NK-92 treated with Interleukin-12 subunit alpha and Interleukin-12 subunit beta, amount 100 ng/mL, for 24 hours (cell line): ENCODE results near the gene SNRPD3.

Source experiments
- DNase-seq: peaks from one replicate; lab custom pipeline; 2025; lab: John Stamatoyannopoulos, UW

Gene SNRPD3

DNA sequence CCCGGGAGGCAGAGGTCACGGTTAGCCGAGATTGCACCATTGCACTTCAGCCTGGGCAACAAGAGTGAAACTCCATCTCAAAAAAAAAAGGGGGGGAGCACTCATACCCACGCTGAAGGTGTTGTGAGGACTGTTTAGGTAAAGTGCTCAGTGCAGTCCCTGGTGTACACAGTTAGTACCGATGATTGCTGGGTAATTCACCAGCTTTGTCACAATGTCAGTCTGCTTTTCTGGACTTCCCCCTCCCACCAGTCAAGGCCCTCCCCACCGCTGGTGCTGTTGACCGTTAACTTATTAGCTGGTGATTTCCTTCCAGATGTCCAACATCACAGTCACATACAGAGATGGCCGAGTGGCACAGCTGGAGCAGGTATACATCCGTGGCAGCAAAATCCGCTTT lies 11.9 kb downstream of the SNRPD3 start:
- no peak for DNase-seq

DNA sequence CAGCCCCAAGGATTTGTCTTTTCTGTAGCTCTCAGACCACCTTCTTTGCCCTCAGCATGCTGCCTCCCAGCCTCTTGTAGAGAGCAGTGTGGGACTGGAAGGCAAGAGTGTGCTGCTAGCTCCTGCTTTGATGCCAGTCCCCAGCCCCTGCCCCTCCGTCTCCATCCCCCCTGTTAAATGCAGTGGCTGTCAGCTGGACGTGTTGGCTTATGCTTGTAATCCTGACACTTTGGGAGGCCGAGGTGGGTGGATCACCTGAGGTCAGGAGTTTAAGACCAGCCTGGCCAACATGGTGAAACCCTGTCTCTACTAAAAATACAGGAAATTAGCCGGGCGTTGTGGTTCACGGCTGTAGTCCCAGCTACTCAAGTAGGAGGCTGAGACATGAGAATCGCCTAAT lies 15.5 kb downstream of the SNRPD3 start:
- no peak for DNase-seq

DNA sequence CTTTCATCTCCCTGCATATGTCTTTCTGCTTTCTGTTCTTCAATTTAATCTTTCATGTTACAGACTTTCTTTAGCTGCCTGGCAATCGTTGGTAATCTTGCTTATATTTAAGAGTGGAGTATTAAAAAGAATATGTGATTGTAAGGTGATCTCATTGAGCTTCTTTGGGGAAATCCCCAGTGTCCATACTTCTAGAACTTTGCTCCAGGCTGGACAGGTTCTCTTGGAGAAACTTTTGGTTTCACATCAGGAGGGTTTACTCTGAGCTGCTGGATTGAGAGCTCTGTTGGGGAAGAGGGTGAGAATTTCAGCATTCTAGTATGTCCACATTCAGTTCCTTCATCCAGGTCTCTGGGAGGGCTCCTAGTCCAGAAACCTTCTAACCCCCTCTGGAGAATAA lies 21.0 kb downstream of the SNRPD3 start:
- no peak for DNase-seq

DNA sequence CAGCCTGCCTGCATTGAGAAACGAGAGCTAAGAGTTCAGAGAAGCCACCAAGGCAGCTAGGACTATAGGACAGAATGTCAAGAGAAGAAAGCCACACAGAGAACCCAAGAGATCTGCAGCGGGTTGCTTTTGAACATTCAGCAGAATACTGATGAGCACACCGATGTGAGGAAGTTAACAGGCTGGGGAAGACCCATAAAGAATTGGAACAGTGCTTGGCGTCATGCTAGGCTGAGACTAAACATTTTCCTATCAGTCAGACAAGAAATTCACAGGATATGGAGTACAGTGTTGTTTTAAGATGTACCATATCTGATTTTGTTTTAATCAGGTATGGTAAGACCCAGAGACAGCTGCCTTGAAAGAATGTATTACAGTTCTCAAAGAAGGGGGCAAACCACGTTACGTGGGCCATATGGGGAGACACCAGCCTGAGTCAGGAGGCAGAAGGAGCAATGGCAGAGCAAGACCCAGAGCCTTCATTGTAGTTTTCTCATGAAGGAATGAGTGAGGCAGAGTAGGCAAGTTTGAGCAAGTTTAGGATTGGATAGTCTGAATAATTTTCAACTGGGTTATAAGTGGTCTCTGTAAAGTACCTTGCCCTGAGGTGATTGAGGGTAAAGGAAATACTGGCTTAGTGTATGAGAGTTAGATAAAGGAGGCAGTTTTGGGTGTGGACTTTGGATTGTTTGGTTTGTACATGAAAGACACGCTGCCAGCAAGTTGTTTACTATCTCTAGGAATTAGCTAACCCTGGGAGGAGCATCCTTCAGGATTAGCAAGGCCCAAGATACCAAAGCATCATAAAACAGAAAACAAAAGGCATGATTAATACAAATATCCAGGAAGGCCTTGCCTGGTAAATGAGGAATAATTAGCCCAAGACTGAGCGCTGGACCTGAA lies 22.8 kb downstream of the SNRPD3 start:
- DNase-seq = no peak

DNA sequence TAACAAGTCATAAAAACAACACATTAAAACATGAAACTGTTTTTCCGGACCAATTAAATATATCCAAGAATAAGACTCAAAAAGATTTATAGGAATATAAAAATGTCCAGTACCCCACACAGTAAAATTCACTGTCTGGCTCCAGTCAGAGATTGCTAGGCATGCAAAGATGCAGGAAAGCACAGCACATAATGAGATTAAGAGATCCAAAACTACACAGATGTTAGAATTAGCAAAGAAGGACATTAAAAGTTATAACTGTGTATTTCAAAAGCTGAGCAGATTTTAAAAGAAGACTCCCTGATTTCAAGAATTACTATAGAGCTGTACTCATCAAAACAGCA lies 23.4 kb downstream of the SNRPD3 start:
- DNase-seq = no peak

DNA sequence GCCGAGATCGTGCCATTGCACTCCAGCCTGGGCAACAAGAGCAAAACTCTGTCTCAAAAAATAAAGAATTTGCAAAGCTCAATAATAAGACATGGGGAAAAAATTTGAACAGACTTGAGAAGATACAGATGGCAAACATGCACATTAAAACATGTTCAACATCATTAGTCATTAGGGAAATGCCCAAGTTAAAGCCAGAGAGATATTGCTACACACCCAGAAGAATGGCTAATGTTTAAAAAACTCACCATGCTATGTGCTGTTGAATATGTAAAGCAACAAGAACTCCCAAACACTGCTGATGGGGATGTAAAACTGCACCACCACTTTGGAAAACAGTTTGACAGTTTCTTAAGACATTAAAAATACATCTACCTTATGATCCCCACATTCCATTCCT lies 24.5 kb downstream of the SNRPD3 start:
- DNase-seq = no peak

DNA sequence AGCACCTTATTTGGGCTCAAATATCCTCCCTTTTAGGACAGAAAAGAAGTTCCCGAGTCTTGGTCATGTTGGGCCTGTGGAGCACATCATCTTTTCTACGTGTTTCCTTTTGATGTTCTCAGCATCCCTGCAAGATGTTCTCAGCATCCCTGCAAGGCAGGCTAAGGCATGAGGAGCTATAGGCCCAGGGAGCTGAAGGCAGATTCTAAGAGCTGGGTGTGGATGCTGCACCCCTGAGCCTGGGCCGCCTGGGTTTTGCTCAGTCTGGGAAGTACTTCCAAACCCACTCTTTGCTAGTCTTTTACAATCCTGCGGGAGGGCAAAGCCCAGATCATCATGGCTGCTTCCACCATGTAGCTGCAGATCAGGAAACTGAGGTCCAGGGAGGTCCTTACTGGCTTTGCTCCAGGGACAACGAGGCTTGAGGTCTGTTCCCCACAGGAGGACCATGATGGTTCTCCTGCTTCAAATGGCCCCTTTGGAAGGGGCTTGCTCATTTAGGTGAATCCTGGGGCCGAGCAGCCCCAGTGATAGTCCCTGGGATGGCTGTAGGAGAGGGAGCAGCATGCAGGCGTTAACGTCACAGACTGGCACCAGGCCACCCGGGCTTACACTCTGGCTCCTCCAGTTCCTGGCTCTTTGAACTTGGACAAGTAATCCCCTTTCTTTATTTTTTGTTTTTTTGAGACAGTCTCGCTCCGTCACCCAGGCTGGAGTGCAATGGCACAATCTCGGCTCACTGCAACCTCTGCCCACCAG lies 26.4 kb downstream of the SNRPD3 start:
- no peak for DNase-seq

DNA sequence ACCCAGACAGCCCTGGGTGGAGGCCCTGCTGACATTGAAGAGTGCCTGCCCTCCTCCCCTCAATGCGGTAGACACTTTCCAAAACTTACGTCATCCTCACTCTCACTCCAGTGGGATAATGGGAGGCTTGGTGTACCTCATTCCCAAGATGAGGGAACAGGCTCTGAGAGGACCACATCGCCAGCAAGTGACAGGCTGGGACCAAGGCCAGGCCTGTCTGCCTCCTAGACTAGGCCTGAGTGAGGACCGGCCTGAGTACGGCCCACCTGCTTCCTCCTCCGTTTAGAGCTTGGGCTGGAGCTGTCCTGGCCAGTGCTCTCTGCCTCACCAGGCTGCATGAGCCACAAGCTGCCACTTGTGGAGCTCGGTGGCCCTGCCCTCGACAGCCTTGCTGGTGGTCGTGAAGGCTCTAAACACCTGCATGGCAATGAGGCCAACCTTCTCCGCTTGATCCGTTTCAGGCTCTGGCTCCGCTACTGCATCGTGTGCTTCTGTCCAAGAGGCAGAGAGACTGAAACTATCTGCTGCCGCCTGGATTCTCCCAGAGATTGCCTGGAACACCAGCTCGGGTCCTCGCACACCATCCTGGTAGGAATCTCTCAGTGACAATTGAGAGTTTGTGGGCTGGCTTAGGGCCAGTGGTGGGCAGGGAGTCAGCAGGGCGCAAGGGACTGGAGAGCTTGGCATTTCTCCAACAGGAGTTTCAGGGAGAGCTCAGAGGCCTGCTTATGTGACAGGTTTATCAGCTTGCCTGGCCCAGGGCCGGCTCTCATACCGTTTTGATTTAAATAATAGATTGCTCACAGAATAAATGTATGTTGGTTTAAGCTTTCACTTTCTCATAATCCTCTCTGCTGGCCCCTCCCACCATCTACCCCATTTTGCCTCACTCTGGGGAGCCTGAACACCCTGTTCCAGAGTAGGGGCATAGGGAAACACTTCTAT lies 27.7 kb downstream of the SNRPD3 start:
- no peak for DNase-seq

DNA sequence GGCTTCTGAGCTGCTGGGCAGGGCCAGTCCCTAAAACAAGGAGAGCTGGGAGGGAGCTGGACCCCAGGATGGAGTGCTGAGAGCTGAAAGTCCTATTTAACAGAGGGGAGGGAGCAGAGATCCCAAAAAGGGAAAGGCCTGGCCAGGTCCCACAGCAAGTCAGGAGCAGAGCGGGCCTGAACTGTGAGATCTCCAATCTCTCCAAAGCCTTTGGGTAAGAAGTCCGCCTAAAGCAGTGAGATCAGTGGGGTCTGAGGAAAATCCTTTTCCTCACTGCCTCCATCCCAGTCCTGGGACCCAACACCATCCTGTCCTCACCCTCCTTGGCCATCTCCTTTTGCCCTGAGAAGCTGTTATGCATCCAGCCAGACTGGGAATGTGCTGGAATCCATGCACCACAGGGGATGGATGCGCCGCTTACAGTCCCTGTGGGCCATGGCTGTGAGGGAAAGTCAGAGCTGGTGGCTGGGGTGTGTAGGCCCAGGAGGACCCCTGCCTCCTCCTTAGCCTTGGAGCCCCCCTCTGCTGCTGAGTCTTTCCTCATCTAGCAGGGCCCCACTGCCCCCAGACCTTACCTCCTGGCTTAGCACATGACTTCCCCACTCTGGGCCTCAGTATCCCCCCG lies 28.5 kb downstream of the SNRPD3 start:
- no peak for DNase-seq

DNA sequence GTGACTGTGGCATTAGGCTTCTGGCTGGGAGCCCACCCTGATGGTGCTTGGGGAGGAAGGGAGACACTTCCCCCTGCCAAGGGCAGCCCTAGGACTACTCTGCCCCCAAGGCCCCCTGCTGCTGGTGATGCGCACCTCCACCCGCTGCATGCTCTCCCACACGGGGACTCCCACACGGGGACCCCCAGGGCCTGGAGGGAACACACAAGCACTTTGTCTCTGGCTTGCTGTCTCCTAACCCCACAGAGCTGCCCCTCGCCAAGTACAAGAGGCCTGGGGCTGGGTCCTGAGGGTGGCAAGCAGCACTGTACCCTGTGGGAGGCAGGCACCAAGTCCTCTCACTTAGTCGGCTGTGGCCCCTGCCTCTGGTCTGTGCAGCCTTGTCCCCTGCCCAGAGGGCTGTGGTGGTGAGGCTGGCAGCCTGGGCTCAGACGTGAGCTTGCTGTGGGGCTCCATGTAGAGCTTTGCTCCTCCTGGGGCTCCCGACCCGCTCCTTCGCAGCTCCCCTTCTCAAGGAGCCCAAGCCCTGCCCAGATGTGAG lies 29.1 kb downstream of the SNRPD3 start:
- no peak for DNase-seq

DNA sequence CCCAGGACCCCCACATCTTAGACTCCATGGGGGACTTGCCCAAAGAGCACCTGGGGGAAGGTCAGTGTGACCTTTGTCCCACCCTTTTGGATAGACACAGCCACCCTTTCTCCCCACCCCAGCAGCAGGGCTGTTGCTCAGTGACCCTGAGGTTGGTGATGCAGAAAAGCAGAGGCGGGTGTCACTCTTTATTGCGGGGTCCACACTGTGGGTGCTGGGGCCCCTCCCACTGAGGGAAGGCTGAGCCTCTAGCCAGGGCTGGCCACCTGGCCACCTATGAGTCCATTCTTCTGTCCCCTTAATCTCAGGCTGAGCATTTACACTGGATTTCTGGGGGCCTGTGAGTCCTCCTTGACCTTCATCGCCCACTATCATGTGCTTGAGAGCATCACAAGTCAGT lies 29.7 kb downstream of the SNRPD3 start:
- DNase-seq = no peak

DNA sequence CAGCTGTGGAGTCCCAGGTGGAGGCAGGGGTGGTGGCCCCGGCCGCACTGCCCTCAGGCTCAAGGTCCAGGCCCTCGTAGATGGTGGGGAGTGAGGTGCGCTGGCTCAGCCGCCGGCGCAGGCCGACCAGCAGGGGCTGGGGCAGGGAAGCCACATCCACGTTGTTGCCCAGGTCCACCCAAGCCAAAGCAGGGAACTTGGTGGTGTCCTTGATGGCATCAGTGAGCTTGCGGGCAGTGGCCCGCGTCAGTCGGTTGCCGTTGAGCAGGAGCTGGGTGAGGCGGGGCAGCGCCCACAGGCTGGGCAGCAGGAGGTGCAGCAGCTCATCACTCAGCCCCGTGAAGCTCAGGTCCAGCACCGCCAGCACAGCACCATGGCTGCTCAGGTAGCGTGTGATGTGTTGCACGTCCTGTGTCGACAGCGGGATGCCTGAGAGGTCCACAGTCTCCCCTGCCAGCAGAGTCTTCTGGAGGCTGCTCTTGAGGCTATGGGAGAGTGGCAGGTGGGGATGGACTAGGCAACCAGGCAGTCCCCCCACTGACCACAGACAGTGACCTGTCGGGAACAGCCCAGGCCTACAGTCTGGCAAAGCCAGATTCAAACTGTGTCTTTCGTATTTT lies 30.2 kb downstream of the SNRPD3 start:
- no peak for DNase-seq

DNA sequence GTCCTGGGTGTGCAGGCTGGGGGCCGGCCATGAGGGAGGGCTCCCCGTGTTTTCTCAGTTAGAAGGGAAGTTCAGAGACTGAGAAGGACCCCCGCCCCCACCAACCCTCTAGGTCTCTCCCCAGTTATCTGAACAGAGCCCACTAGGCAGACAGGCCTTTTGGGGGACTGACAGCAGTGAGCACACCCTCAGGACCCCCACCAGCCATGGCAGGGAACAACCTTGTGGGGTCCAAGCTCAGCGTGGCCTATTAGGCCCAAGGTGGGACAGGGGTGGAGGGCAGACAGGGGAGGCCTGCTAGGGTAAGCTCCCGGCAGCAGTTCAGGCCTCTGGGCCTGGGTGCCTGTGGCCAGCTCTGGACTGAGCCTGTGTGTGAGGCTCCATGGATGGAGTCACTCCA lies 31.5 kb downstream of the SNRPD3 start:
- no peak for DNase-seq

DNA sequence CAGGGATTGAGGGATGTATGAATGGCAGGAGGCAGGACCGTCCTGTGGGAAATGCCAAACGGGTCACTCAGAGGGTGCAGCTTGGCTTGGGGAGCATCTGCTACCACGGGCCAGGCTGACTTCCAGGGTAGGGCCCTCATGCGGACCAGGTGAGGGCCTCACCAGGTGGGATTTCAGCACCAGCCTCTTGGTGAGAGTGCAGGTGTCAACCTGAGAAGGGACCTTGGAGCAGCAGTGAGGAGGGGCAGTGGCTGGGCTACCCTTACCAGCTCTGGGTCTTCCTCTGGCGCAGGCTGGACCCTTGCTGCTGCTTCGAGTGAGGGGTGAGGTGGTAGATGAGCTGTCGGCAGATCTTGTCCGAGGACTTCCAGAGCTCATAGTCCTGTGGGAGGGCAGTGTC lies 32.1 kb downstream of the SNRPD3 start:
- DNase-seq = no peak

DNA sequence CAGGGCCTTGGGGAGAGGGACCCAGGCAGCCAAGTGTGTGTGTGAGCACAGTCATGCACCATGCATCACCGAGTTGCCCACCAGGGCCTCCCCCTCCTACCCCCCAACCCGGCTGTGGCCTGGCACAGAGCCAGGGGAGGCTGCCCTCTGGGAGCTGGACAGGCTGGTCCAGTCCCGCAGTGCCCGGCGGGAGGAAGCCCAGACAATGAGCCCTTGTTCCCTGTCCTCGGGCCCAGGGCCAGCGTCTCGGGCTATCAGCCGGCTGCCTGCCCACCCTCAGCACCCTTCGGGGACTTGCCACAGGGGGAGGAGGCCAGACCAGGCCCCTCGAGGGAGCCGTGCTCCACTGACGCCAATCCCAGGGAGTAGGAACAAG lies 32.6 kb downstream of the SNRPD3 start:
- DNase-seq = no peak

DNA sequence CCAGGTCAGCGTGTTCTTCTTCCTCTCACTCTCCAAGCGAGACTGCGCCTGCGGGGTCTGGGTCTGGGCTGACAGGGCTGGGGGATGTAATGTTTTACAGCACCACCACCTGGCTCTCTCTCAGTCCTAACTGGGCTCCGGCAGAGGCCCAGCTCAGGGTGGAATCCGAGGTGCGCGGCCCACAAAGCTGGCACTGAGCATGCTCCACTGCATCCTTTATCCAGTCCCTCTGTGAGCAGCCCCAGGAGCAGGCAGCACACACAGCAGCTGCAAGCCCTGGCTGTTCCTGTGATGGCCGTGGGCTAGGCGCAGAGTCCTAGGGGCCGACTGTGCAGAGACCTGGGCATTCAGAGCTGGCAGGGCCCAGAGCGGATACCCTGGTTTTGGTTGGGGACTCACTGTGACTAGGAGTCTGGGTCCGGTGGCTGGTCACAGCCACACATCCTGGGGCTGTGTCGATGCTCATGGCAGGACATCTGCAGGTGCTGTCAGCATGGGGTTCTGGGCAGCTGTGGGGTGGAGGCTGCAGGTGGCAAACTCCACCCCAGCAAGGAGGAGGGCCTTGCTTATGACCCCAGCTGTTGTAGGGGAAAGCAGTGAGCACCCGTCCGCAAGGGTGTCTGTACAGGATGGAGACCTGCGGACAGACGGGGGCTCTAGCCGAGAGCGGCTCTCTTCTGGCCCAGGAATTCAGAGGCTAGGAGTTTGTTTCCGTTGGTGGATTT lies 33.1 kb downstream of the SNRPD3 start:
- no peak for DNase-seq

DNA sequence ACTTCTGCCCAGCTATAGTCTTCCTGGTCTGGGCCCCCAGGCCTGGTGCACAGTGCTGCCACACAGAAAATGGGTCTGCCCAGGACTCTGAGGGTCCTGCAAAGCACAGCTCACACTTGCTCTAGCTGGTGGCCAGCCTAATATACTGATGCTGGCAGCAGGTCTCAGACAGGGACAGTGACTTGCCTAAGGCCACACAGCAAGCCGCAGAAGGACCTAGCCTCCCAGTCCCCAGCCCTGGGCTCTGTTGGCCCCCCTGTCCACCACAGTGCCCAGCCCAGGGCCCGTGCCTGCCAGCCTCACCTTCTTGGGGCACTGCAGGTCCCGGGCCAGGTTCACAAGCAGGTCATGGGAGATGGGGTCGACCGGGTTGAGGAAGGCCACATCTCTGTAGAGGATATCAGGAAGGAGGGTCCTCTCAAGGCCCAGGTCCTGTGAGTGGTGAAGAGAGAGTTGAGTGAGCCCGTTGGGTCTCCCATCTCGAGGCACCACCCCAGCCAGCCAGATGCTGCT lies 33.8 kb downstream of the SNRPD3 start:
- no peak for DNase-seq

DNA sequence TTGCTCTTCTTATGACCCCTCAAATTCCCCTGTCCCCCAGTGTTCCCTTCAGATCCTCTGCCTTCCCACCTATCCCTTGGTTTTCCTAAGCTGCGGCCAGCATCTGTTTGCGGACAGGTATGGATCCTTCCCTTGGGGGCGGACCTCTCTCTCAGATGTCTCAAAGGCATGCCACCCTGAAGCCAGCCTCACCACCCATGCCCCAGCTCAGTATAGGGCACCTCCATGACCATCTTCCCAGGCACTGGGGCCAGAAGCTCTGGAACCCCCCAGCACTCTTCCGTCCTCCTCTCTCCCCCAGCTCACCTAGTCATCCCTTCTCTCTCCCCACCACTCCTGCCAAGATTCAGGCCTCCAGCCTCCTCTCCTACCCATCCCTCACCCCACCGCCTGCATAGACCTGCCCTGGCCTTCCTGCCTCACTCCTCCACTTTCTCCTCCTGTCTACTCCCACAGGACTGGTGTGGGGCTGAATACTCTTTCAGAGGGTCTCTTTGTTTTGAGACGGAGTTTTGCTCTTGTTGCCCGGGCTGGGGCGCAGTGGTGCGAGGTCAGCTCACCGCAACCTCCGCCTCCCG lies 34.9 kb downstream of the SNRPD3 start:
- DNase-seq = no peak

DNA sequence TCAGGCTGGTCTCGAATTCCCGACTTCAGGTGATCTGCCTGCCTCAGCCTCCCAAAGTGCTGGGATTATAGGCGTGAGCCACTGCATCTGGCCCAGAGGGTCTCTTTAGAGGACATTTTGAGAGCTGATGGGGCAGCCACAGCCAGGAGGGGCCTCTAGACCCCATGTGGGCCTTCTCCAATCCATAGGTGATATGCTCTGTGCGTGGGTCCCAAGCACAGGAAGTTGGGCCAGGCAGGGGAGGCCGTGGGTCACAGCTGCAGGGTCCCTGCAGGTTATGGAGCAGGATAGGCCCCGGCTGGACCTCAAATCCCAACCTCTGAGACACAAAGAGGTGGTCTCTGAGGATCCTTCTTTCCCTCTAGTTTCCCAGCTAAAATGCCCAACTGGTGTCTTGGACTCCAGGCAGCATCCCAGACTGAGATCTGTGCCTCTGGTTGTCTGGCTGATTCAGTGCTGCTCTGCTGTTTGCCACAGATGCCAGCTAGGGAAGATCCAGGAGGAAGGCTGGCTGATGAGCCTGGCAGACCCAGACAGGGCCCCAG lies 35.6 kb downstream of the SNRPD3 start:
- no peak for DNase-seq
